PC-9 (cell line): Measurements from ENCODE around the gene GLMN. TPM values are rescaled to one million over a fixed set of nuclear protein-coding genes. Genes with fewer than 3 reads are reported as not detected.
A peak's percentile ranks its signal among the peaks of the same experiment; 100 is the strongest.

Experiments used
- BruUV-seq: library from RNA; stranded (reverse); fragments of 400-500 nt; replicated peaks from 2 replicates; lab custom pipeline; 2021; lab: Mats Ljungman, UMichigan
- CTCF ChIA-PET: fragments of 300-600 bp; sonication (Branson Sonifier 250); formaldehyde crosslinking; loops from one replicate; lab custom pipeline; 2022; ENCODE audit warnings: antibody characterized with exemption; lab: Charles Lee
- POLR2A ChIA-PET: fragments of 300-600 bp; sonication (Branson Sonifier 250); formaldehyde crosslinking; loops from one replicate; lab custom pipeline; 2022; ENCODE audit warnings: antibody characterized with exemption; ENCODE audit not compliant: unreplicated experiment; lab: Charles Lee
- DNase-seq, 2 experiments: peaks; one replicate each; pipeline versions ENCODE4 v3.0.0 to v3.0.0-alpha.2; 2015 to 2022; ENCODE audit warnings: mixed read lengths in 1 of 2
- H2AFZ ChIP-seq: fragments of 200-600 bp; sonication (generic); 2 replicates; pipeline ENCODE4 v1.8.1; 2017; ENCODE audit warnings: antibody characterized with exemption
- H3F3A ChIP-seq: fragments of 200-600 bp; sonication (generic); 2 replicates; pipeline ENCODE4 v1.8.1; 2017; ENCODE audit warnings: antibody characterized with exemption, mild to moderate bottlenecking, low read depth; ENCODE audit not compliant: insufficient read depth
- H3K27ac ChIP-seq: fragments of 200-600 bp; sonication (generic); 2 replicates; pipeline ENCODE4 v1.6.1; 2016; ENCODE audit warnings: mixed run types
- H3K27me3 ChIP-seq: fragments of 200-600 bp; sonication (generic); 2 replicates; pipeline ENCODE4 v1.6.1; 2016; ENCODE audit warnings: low read depth, mixed run types; ENCODE audit not compliant: insufficient read depth
- H3K36me3 ChIP-seq: fragments of 200-600 bp; sonication (generic); 2 replicates; pipeline ENCODE4 v1.6.1; 2016; ENCODE audit warnings: low read depth, mixed run types
- H3K4me1 ChIP-seq: fragments of 200-600 bp; sonication (generic); replicated peaks from 2 replicates; pipeline ENCODE4 v1.6.1; 2016; ENCODE audit warnings: mixed run types; ENCODE audit not compliant: insufficient read depth
- H3K4me2 ChIP-seq: fragments of 200-600 bp; sonication (generic); 2 replicates; pipeline ENCODE4 v1.6.1; 2017; ENCODE audit warnings: mixed run types
- H3K4me3 ChIP-seq: fragments of 200-600 bp; sonication (generic); 2 replicates; pipeline ENCODE4 v1.6.1; 2016; ENCODE audit warnings: mixed run types
- H3K79me2 ChIP-seq: fragments of 200-600 bp; sonication (generic); 2 replicates; pipeline ENCODE4 v1.6.1; 2017; ENCODE audit warnings: low read depth, mixed run types
- H3K9me2 ChIP-seq: fragments of 200-600 bp; sonication (generic); 2 replicates; pipeline ENCODE4 v1.8.1; 2017; ENCODE audit warnings: mild to moderate bottlenecking; ENCODE audit not compliant: insufficient read depth
- H3K9me3 ChIP-seq: fragments of 200-600 bp; sonication (generic); 2 replicates; pipeline ENCODE4 v1.8.1; 2016; ENCODE audit warnings: low read depth; ENCODE audit not compliant: insufficient read depth
- H4K20me1 ChIP-seq: fragments of 200-600 bp; sonication (generic); 2 replicates; pipeline ENCODE4 v1.8.1; 2017; ENCODE audit not compliant: insufficient read depth
- CTCF ChIP-seq: fragments of 200-600 bp; sonication (generic); conservative IDR thresholded peaks from 2 replicates; pipeline ENCODE4 v1.6.1; 2017; ENCODE audit warnings: mixed run types, antibody characterized with exemption, mild to moderate bottlenecking, moderate library complexity
- EZH2 ChIP-seq: fragments of 200-600 bp; sonication (generic); IDR thresholded peaks from 2 replicates; pipeline ENCODE4 v1.8.0; 2017; ENCODE audit warnings: antibody characterized with exemption, low read depth
- intact Hi-C: fragments of 100-400 bp; cut with micrococcal nuclease; formaldehyde crosslinking; loops from one replicate; pipeline ENCODE4 v1.10.0; 2022; ENCODE audit not compliant: unreplicated experiment
- total RNA-seq: library from RNA; stranded (reverse); gene quantifications from 2 replicates; pipeline ENCODE4 v1.2.3, GENCODE V29; 2021

Gene GLMN
- total RNA-seq, 1 experiment from 2014 or later = 7.4 TPM

GRCh38 chr1:92310185-92310597 lies 11.4 kb upstream of the GLMN start:
- DNase-seq = peak in 1 of 2 experiments; percentile 45
- no peaks in the 10 kb centered on the region for H3K4me1 ChIP-seq
- ChIA-PET POLR2A (interaction anchor here (0.5 kb wide), 1 partner anchor 778 kb away, joined by 4 read pairs; no protein-coding TSS in a partner anchor), CTCF (interaction anchor here (0.6 to 1.0 kb wide), 6 partner anchors 10 to 1066 kb away, joined by 3 to 11 read pairs (median 4); partner anchors contain the start of gene GFI1)
- no TSS peak for BruUV-seq
- no peaks in the 10 kb centered on the region for H3K27me3 ChIP-seq
- TF ChIP-seq EZH2 = no peak
- peak; percentile 92 for TF ChIP-seq CTCF
- H3K27ac ChIP-seq = no peak overlapping the region
- no peaks in the 10 kb centered on the region for H3K9me3 ChIP-seq
- H3K9me2 ChIP-seq = no peaks in the 10 kb centered on the region
- H3K79me2 ChIP-seq = no peaks in the 10 kb centered on the region
- intact Hi-C loops = loop anchor here (1.0 kb wide), 1 partner anchor 289 kb away; no protein-coding TSS in a partner anchor
- no peak overlapping the region for H3K4me3 ChIP-seq
- no peak overlapping the region for H2AFZ ChIP-seq
- H3F3A ChIP-seq = peaks cover 5% of the 10 kb centered on the region; the same call in 1 of the 2 replicates
- H3K36me3 ChIP-seq = peaks cover 14% of the 10 kb centered on the region; the same call in 1 of the 2 replicates
- H3K4me2 ChIP-seq = no peak overlapping the region
- no peaks in the 10 kb centered on the region for H4K20me1 ChIP-seq

- CTCF ChIA-PET = interaction anchor here (1.0 to 1.2 kb wide), 2 partner anchors 10 to 524 kb away, joined by 3 read pairs; no protein-coding TSS in a partner anchor
- Histone ChIP-seq H3K36me3 (peaks cover 31% of the 10 kb centered on the region), H3K9me3 (no peaks in the 10 kb centered on the region), H3K79me2 (no peaks in the 10 kb centered on the region), H2AFZ (no peak overlapping the region), H3F3A (peaks cover 8% of the 10 kb centered on the region; the same call in 1 of the 2 replicates), H3K27me3 (no peaks in the 10 kb centered on the region), H3K4me3 (no peak overlapping the region), H3K4me1 (no peaks in the 10 kb centered on the region), H4K20me1 (no peaks in the 10 kb centered on the region), H3K27ac (no peak overlapping the region), H3K4me2 (no peak overlapping the region), H3K9me2 (no peaks in the 10 kb centered on the region)
- POLR2A ChIA-PET = no interaction called here
- no peak for DNase-seq
- intact Hi-C loops = loop anchor here (10.0 kb wide), 1 partner anchor 527 kb away; the partner anchor contains the start of gene RPL5
- no peak for TF ChIP-seq CTCF
- TF ChIP-seq EZH2 = no peak
- no TSS peak for BruUV-seq
Measured at GRCh38 chr1:92307980-92308379, 9.2 kb upstream of the GLMN start.

GRCh38 chr1:92306020-92306419 lies 7.2 kb upstream of the GLMN start:
- ChIA-PET POLR2A (interaction anchor here (0.7 kb wide), 1 partner anchor 534 kb away, joined by 3 read pairs; no protein-coding TSS in a partner anchor), CTCF (no interaction called here)
- Histone ChIP-seq H2AFZ (no peak overlapping the region), H3K79me2 (peaks cover under 1% of the 10 kb centered on the region; the same call in 1 of the 2 replicates), H3K4me2 (no peak overlapping the region), H3K27ac (no peak overlapping the region), H3K9me3 (no peaks in the 10 kb centered on the region), H4K20me1 (no peaks in the 10 kb centered on the region), H3K9me2 (no peaks in the 10 kb centered on the region), H3F3A (peaks cover 8% of the 10 kb centered on the region; the same call in 1 of the 2 replicates), H3K4me3 (no peak overlapping the region), H3K27me3 (no peaks in the 10 kb centered on the region), H3K4me1 (peaks cover under 1% of the 10 kb centered on the region; the same call in 1 of the 2 replicates), H3K36me3 (peaks cover 33% of the 10 kb centered on the region)
- DNase-seq = no peak
- intact Hi-C loops = loop anchor here (10.0 kb wide), 1 partner anchor 529 kb away; the partner anchor contains the start of gene RPL5
- BruUV-seq = no TSS peak
- TF ChIP-seq EZH2 = no peak
